Activated CD4-positive, CD25-positive, alpha-beta regulatory T cell (primary cell): Measurements from ENCODE around the gene LASP1.
"Not testable (repeated sequence)": the region's sequence is repeated elsewhere in the genome, so short reads cannot be mapped to it uniquely, and the experiment has no call there.

ENCODE experiments used
- DNase-seq, 4 experiments: peaks; one replicate each; lab custom pipeline; 2025; lab: John Stamatoyannopoulos, UW

Gene LASP1

GRCh38 chr17:38869526-38870258, at the start of gene LASP1:
Gene LASP1 (plus strand): TSS chr17:38870058. CDS start chr17:38870190, 132 bp downstream.
- peak; percentile 62 to 84 (median 76) for DNase-seq

GRCh38 chr17:38824899-38825761, 44.7 kb upstream of the LASP1 start, which contains the start of gene CWC25:
Gene CWC25 (minus strand): TSS chr17:38825321. CDS start chr17:38825183, 138 bp downstream.
- peak; percentile 73 to 96 (median 90) for DNase-seq

GRCh38 chr17:38825762-38826247, 44.1 kb upstream of the LASP1 start:
- no peak for DNase-seq

GRCh38 chr17:38844261-38844757, 25.5 kb upstream of the LASP1 start:
- no peak for DNase-seq

- no peak for DNase-seq
Observed at GRCh38 chr17:38848557-38848891, 21.3 kb upstream of the LASP1 start.

- DNase-seq = no peak
Observed at GRCh38 chr17:38848939-38849605, 20.8 kb upstream of the LASP1 start.

- no peak for DNase-seq
Observed at GRCh38 chr17:38850374-38850773, 19.5 kb upstream of the LASP1 start.

GRCh38 chr17:38851434-38851833, 18.4 kb upstream of the LASP1 start:
- DNase-seq = no peak

GRCh38 chr17:38852771-38853291, 17.0 kb upstream of the LASP1 start:
- DNase-seq = no peak

- DNase-seq = peak; percentile 68 to 75 (median 74)
Observed at GRCh38 chr17:38853292-38854219, 16.3 kb upstream of the LASP1 start, which contains the start of gene RPL23. Gene RPL23 (minus strand): TSS chr17:38853721. CDS start chr17:38853710, 11 bp downstream.

- DNase-seq = not testable (repeated sequence)
Observed at GRCh38 chr17:38855101-38855714, 14.7 kb upstream of the LASP1 start.

GRCh38 chr17:38857271-38857670, 12.6 kb upstream of the LASP1 start:
- DNase-seq = no peak

GRCh38 chr17:38861399-38861843, 8.4 kb upstream of the LASP1 start:
- no peak for DNase-seq

- no peak for DNase-seq
Observed at GRCh38 chr17:38864636-38865398, 5.0 kb upstream of the LASP1 start.

GRCh38 chr17:38867179-38867967, 2.5 kb upstream of the LASP1 start:
- DNase-seq = peak in 2 of 4 experiments; percentile 34 to 47

GRCh38 chr17:38867968-38868816, 1.7 kb upstream of the LASP1 start:
- no peak for DNase-seq

GRCh38 chr17:38868817-38869525, 887 bp upstream of the LASP1 start:
- DNase-seq = peak; percentile 68 to 91 (median 80)
